GM13977 (cell line): Measurements from ENCODE around the gene UCP2.

Source experiments
- DNase-seq: peaks from one replicate; pipeline ENCODE4 v3.0.0; 2012; ENCODE audit warnings: low spot score
- in situ Hi-C: fragments of 300-500 bp; cut with MboI; formaldehyde crosslinking; loops from one replicate; pipeline ENCODE4 v1.12.0; 2022; ENCODE audit warnings: low sequenced_read_pairs, low pct_unique_long_range_greater_than_20kb, mixed read lengths, inconsistent platforms; ENCODE audit not compliant: unreplicated experiment
- TF ChIP-seq, protein P1 (sequence below): IDR thresholded peaks from 2 replicates; pipeline ENCODE4 v1.5.1; 2012; ENCODE audit warnings: mild to moderate bottlenecking, control low read depth; ENCODE audit not compliant: insufficient read depth; ENCODE audit errors: extremely low read depth, missing control alignments

UCP2 gene

GRCh38 chr11:73962101-73962705, 20.4 kb downstream of the UCP2 start:
- in situ Hi-C loops, result loop anchor here (25.0 kb wide), 1 partner anchor 350 kb away; the partner anchor contains the start of gene P4HA3
- no peak for DNase-seq
- TF ChIP-seq, protein P1, sequence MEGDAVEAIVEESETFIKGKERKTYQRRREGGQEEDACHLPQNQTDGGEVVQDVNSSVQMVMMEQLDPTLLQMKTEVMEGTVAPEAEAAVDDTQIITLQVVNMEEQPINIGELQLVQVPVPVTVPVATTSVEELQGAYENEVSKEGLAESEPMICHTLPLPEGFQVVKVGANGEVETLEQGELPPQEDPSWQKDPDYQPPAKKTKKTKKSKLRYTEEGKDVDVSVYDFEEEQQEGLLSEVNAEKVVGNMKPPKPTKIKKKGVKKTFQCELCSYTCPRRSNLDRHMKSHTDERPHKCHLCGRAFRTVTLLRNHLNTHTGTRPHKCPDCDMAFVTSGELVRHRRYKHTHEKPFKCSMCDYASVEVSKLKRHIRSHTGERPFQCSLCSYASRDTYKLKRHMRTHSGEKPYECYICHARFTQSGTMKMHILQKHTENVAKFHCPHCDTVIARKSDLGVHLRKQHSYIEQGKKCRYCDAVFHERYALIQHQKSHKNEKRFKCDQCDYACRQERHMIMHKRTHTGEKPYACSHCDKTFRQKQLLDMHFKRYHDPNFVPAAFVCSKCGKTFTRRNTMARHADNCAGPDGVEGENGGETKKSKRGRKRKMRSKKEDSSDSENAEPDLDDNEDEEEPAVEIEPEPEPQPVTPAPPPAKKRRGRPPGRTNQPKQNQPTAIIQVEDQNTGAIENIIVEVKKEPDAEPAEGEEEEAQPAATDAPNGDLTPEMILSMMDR, result no peak

DNA sequence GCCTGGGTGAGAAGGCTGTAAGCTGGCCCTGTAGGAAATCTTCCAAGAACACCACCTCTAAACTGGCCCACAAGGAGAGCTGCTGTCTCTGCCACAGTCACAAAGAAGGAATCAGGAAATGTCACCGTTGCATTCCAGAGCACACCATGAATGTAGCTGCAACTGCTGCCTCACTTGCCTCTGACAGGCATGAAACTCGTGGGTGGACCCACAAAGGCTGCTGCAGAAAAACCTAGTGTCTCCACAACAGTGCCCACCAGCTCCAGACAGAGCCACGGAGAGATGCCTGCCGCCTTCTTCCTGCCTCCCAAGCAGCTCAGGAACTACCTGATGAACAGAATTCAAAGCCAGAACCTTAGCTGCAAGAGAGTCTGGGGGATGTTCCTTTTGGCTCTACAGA, 21.3 kb downstream of the UCP2 start:
- TF ChIP-seq, protein P1, result no peak
- DNase-seq, result no peak
- in situ Hi-C loops, result loop anchor here (25.0 kb wide), 1 partner anchor 351 kb away; the partner anchor contains the start of gene P4HA3

- TF ChIP-seq, protein P1, result no peak
- DNase-seq, result no peak
- in situ Hi-C loops, result loop anchor here (25.0 kb wide), 1 partner anchor 354 kb away; the partner anchor contains the start of gene P4HA3
Observed at GRCh38 chr11:73958521-73959141, 24.0 kb downstream of the UCP2 start.

GRCh38 chr11:73957654-73958361, 24.8 kb downstream of the UCP2 start:
- TF ChIP-seq, protein P1, result no peak

GRCh38 chr11:73956876-73957653, 25.6 kb downstream of the UCP2 start:
- in situ Hi-C loops, result loop anchor here (25.0 kb wide), 1 partner anchor 355 kb away; the partner anchor contains the start of gene P4HA3

More at GRCh38 chr11:73957654-73958361, 24.8 kb downstream of the UCP2 start:
- in situ Hi-C loops, result loop anchor here (25.0 kb wide), 1 partner anchor 354 kb away; the partner anchor contains the start of gene P4HA3
- no peak for DNase-seq

More at GRCh38 chr11:73956876-73957653, 25.6 kb downstream of the UCP2 start:
- TF ChIP-seq, protein P1, result no peak
- no peak for DNase-seq
